K562 (cell line): ENCODE results near the gene LRRC10. TPM values are rescaled to one million over a fixed set of nuclear protein-coding genes. Genes with fewer than 3 reads are reported as not detected.

Experiments used
- ATAC-seq: fragments of 200-7000 bp; cut with Tn5 transposase; 3 replicates; pipeline ENCODE4 v1.9.1; 2020; ENCODE audit warnings: moderate library complexity
- BruUV-seq: library from RNA; stranded (reverse); fragments of 400-500 nt; replicated peaks from 2 replicates; lab custom pipeline; 2021; lab: Mats Ljungman, UMichigan
- CTCF ChIA-PET: fragments of 300-600 bp; formaldehyde crosslinking; extraction: SDS; loops from one replicate; lab custom pipeline; 2021; ENCODE audit warnings: low intra/inter-chr PET ratio; lab: Yijun Ruan, JAX
- POLR2A ChIA-PET: fragments of 300-600, 350-650 bp; sonication (Branson Sonifier 250); formaldehyde crosslinking; extraction: SDS; loops from one replicate; lab custom pipeline; 2021; ENCODE audit warnings: antibody characterized with exemption, inconsistent platforms; lab: Yijun Ruan, JAX
- DNase-seq, 4 experiments: peaks; one replicate each; pipeline versions ENCODE4 v3.0.0 to v3.0.0-alpha.2; 2011 to 2018; ENCODE audit warnings: low spot score in 3 of 4, mixed read lengths in 3 of 4; ENCODE audit errors: extremely low read depth in 1 of 4
- FAIRE-seq: peaks from 2 replicates; lab custom pipeline; 2011; peaks lifted over from hg19 to GRCh38; lab: Jason Lieb, UNC
- H2AFZ ChIP-seq: 2 replicates; pipeline ENCODE4 v1.6.0; 2011; ENCODE audit warnings: low read depth, low read length, control low read depth, inconsistent platforms
- H3K27ac ChIP-seq: fragments of 200-600 bp; 3 replicates; pipeline ENCODE4 v1.8.0; 2011; ENCODE audit warnings: low read depth, mild to moderate bottlenecking, control low read depth, inconsistent platforms, low read length, moderate library complexity, mixed read lengths; ENCODE audit errors: extremely low read depth
- H3K27me3 ChIP-seq, 2 experiments: fragments of 300-600 bp in 1 of 2; 2 replicates in 1 of 2; 3 replicates in 1 of 2; pipeline versions ENCODE4 v1.6.0 to v1.8.0; 2011; ENCODE audit warnings: inconsistent platforms in 2 of 2, low read length in 2 of 2, mild to moderate bottlenecking in 1 of 2, mixed read lengths in 1 of 2, moderate library complexity in 1 of 2; ENCODE audit not compliant: control insufficient read depth in 2 of 2, insufficient read depth in 2 of 2
- H3K36me3 ChIP-seq: fragments of 300-600 bp; 3 replicates; pipeline ENCODE4 v1.8.0; 2011; ENCODE audit warnings: mild to moderate bottlenecking, low read length, inconsistent platforms; ENCODE audit not compliant: control insufficient read depth, insufficient read depth
- H3K4me1 ChIP-seq, 2 experiments: fragments of 200-600 bp in 1 of 2; replicated peaks in 1 of 2; 2 replicates in 1 of 2; 3 replicates in 1 of 2; pipeline versions ENCODE4 v1.5.1 to v1.8.0; 2011; ENCODE audit warnings: inconsistent platforms in 2 of 2, low read length in 2 of 2, mild to moderate bottlenecking in 1 of 2, mixed read lengths in 1 of 2, moderate library complexity in 1 of 2; ENCODE audit not compliant: control insufficient read depth in 2 of 2, insufficient read depth in 2 of 2
- H3K4me2 ChIP-seq: 2 replicates; pipeline ENCODE4 v1.6.1; 2011; ENCODE audit warnings: low read length, control low read depth, inconsistent platforms, mixed read lengths; ENCODE audit not compliant: insufficient read depth
- H3K4me3 ChIP-seq: fragments of 200-600 bp; sonication (generic), shearing (Covaris generic); 2 replicates; pipeline ENCODE4 v1.5.1; 2016; ENCODE audit warnings: control low read depth, inconsistent platforms
- H3K79me2 ChIP-seq: fragments of 200-600 bp; 3 replicates; pipeline ENCODE4 v1.8.0; 2011; ENCODE audit warnings: low read length, inconsistent platforms; ENCODE audit not compliant: control insufficient read depth, insufficient read depth
- H3K9ac ChIP-seq, 2 experiments: 2 replicates each; pipeline versions ENCODE4 v1.6.0 to v1.6.1; 2011; ENCODE audit warnings: low read depth in 2 of 2, low read length in 2 of 2, control low read depth in 1 of 2, inconsistent platforms in 1 of 2, mild to moderate bottlenecking in 1 of 2, mixed read lengths in 1 of 2; ENCODE audit not compliant: insufficient read depth in 1 of 2
- H3K9me1 ChIP-seq: one replicate; pipeline ENCODE4 v1.6.0; 2011; ENCODE audit warnings: inconsistent platforms, mild to moderate bottlenecking, low read length, moderate library complexity; ENCODE audit not compliant: control insufficient read depth, insufficient read depth
- H3K9me3 ChIP-seq: replicated peaks from 2 replicates; pipeline ENCODE4 v1.5.1; 2011; ENCODE audit warnings: low read depth, low read length, inconsistent platforms; ENCODE audit not compliant: control insufficient read depth, insufficient read depth
- H4K20me1 ChIP-seq: replicated peaks from 2 replicates; pipeline ENCODE4 v1.6.1; 2011; ENCODE audit warnings: low read length, inconsistent platforms, mixed read lengths; ENCODE audit not compliant: control insufficient read depth, insufficient read depth
- NFIC ChIP-seq: fragments of 450-650 bp; IDR thresholded peaks from 2 replicates; pipeline ENCODE4 v1.6.1; 2017; ENCODE audit warnings: mild to moderate bottlenecking, inconsistent platforms
- PHF21A ChIP-seq: fragments of 450-650 bp; IDR thresholded peaks from 2 replicates; pipeline ENCODE4 v1.6.1; 2017; ENCODE audit warnings: low read depth, borderline replicate concordance
- RAD21 ChIP-seq, 2 experiments: fragments of 250-450 bp in 1 of 2; fragments of 450-650 bp in 1 of 2; sonication (Bioruptor Pico) in 1 of 2; formaldehyde crosslinking in 1 of 2; IDR thresholded peaks in 1 of 2; conservative IDR thresholded peaks in 1 of 2; 2 replicates each; pipeline versions ENCODE4 v1.4.0 to v1.8.0; 2020 to 2022; ENCODE audit warnings: mild to moderate bottlenecking in 2 of 2, moderate library complexity in 1 of 2
- WGBS: fragments of 100-300 bp; shearing (Covaris generic); methylation state at CpG from one replicate; pipeline ENCODE4 v1.1.6; 2016; ENCODE audit warnings: low coverage, mixed read lengths; ENCODE audit not compliant: insufficient coverage; ENCODE audit errors: missing lambda C conversion rate; 5-methylcytosine and 5-hydroxymethylcytosine counted together
- in situ Hi-C: fragments of 300-500 bp; cut with MboI; formaldehyde crosslinking; loops from 4 replicates; pipeline ENCODE4 v1.15.0; 2018; ENCODE audit warnings: inconsistent platforms, mixed read lengths
- intact Hi-C: fragments of 100-400 bp; cut with micrococcal nuclease; formaldehyde crosslinking; loops from 2 replicates; pipeline ENCODE4 v1.14.2; 2022
- polyA plus RNA-seq, 8 experiments: library from polyadenylated mRNA; depleted of rRNA in 4 of 8; stranded (reverse) in 5 of 8; unstranded in 3 of 8; fragments of >200 nt; fragmentation: Nextera tagmentation in 2 of 8; fragmentation: Illumina TruSeq in 1 of 8; extraction: Ambion mirVana in 2 of 8; extraction: Trizol in 1 of 8; gene quantifications; 2 replicates each; pipeline versions ENCODE4 v1.2.1 to v1.2.3, GENCODE V29; 2011 to 2014; ENCODE audit warnings: inconsistent platforms in 1 of 8, missing spikeins in 1 of 8
- total RNA-seq, 7 experiments: library from RNA; depleted of rRNA in 6 of 7; stranded (reverse); fragments of >200 nt in 6 of 7; fragmentation: Illumina TruSeq in 2 of 7; extraction: Trizol in 2 of 7; gene quantifications; 2 replicates each; pipeline versions ENCODE4 v1.2.1 to v1.2.3, GENCODE V29; 2011 to 2021; ENCODE audit warnings: low replicate concordance in 1 of 7
- TF ChIP-seq, protein P1 (sequence below), 3 experiments: IDR thresholded peaks in 2 of 3; conservative IDR thresholded peaks in 1 of 3; 2 replicates each; pipeline ENCODE4 v1.5.1; 2011 to 2012; ENCODE audit warnings: low read length in 3 of 3, mild to moderate bottlenecking in 3 of 3, control low read depth in 2 of 3, improper control_type of control experiment in 1 of 3, inconsistent platforms in 1 of 3, low read depth in 1 of 3, mixed read lengths in 1 of 3, moderate library complexity in 1 of 3; ENCODE audit not compliant: insufficient read depth in 2 of 3

LRRC10 gene
- total and polyA plus RNA-seq, 9 of the 15 experiments (the other 6 are each of a cell fraction or from before 2014, with no cell fraction given): 0.09 TPM; not detected in 8

- ATAC-seq (no peak), FAIRE-seq (no peak), DNase-seq (no peak)
- BruUV-seq: no TSS peak
- no peaks in the 10 kb centered on the region for H3K9me3 ChIP-seq
- no peak overlapping the region for H3K4me2 ChIP-seq
- TF ChIP-seq, protein P1, sequence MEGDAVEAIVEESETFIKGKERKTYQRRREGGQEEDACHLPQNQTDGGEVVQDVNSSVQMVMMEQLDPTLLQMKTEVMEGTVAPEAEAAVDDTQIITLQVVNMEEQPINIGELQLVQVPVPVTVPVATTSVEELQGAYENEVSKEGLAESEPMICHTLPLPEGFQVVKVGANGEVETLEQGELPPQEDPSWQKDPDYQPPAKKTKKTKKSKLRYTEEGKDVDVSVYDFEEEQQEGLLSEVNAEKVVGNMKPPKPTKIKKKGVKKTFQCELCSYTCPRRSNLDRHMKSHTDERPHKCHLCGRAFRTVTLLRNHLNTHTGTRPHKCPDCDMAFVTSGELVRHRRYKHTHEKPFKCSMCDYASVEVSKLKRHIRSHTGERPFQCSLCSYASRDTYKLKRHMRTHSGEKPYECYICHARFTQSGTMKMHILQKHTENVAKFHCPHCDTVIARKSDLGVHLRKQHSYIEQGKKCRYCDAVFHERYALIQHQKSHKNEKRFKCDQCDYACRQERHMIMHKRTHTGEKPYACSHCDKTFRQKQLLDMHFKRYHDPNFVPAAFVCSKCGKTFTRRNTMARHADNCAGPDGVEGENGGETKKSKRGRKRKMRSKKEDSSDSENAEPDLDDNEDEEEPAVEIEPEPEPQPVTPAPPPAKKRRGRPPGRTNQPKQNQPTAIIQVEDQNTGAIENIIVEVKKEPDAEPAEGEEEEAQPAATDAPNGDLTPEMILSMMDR (IDR thresholded peaks at IDR 0.05 in 2 of 3, conservative IDR thresholded peaks at IDR 0.05 in 1 of 3; ENCODE audit: insufficient read depth in 2 of 3, low read depth in 1 of 3, low read length in 3 of 3): peak; percentile 11 to 33 (median 15); a peak in 2 of 6 replicates
- TF ChIP-seq NFIC: 0 out of 2 replicates have a peak, but pooled peaks have one; percentile 11
- TF ChIP-seq RAD21 (CRISPR knock-in tag; conservative IDR thresholded peaks at IDR 0.05 in 1 of 2, IDR thresholded peaks at IDR 0.05 in 1 of 2): peak; percentile 21 to 50; a peak in 3 of 4 replicates
- no peak for TF ChIP-seq PHF21A
- no peaks in the 10 kb centered on the region for H3K36me3 ChIP-seq
- POLR2A ChIA-PET: interaction anchor here (0.5 to 1.2 kb wide), 5 partner anchors 8 to 22 kb away, joined by 3 to 6 read pairs (median 3); no protein-coding TSS in a partner anchor
- peaks cover 0 to 14% of the 10 kb centered on the region in 2 experiments; a peak in 2 of 5 replicates for H3K4me1 ChIP-seq
- H2AFZ ChIP-seq: no peak overlapping the region
- H3K27me3 ChIP-seq: no peaks in the 10 kb centered on the region
- H3K27ac ChIP-seq: no peak overlapping the region
- H3K4me3 ChIP-seq: no peak overlapping the region
- intact Hi-C loops: no loop called here
- in situ Hi-C loops: no loop called here
- WGBS: 17% methylated on average over 4 of the region's 4 CpGs
- H3K79me2 ChIP-seq: no peaks in the 10 kb centered on the region
- CTCF ChIA-PET: interaction anchor here (1.0 kb wide), 1 partner anchor 10 kb away, joined by 3 read pairs; no protein-coding TSS in a partner anchor
- no peak overlapping the region for H3K9ac ChIP-seq
- H4K20me1 ChIP-seq: no peaks in the 10 kb centered on the region
- H3K9me1 ChIP-seq: no peaks in the 10 kb centered on the region
These were observed 38.8 kb upstream of the LRRC10 start for GRCh38 chr12:69649529-69649928.
